Measurements from ENCODE around the gene MAP2K5. TPM values are rescaled to one million over a fixed set of nuclear protein-coding genes. Genes with fewer than 3 reads are reported as not detected.

Gene MAP2K5
- polyA plus RNA-seq, 2 of the 4 experiments (the other 2 are of a cell fraction) = 7.8 to 11.0 TPM

DNA sequence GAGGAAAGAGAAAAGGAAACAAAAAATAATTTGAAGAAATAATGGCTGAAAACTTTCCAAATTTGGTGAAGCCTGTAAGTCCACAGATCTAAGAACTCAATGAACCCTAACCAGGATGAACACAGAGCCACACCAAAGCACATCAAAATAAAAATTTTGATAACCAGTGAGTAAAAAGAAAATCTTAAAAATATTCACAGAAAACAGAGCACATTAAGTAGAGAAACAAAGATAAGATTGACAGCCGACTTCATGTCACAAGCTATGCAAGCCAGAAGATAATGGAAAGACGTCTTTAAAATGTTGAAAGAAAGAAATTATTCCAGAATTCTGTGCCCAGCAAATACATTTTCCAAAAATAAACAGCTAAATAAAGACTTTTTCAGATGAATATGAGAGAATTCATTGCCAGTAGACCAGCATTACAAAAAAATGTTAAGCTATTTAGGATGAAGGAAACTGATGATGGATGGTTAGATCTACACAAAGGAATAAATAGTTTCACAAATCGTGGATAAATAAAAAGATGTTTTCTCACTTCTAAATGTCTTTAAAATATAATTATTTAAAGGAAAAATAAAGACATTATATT lies 142.6 kb downstream of the MAP2K5 start:
- CTCF ChIA-PET = interaction anchor here (0.6 to 1.1 kb wide), 4 partner anchors 8 to 62 kb away, joined by 3 read pairs; no protein-coding TSS in a partner anchor
- ATAC-seq = no peak
- no peak overlapping the region for H3K27ac ChIP-seq
- H3K4me3 ChIP-seq = no peak overlapping the region
- TF ChIP-seq HOXB5 (CRISPR knock-in tag; IDR thresholded peaks at IDR 0.05) = 0 out of 2 replicates have a peak, but pooled peaks have one; percentile 14
- no peak for TF ChIP-seq MAZ (IDR thresholded peaks at IDR 0.05; ENCODE audit: borderline replicate concordance, low read depth, low read length)
- no peak for TF ChIP-seq CBX2 (IDR thresholded peaks at IDR 0.05; ENCODE audit: borderline replicate concordance, low read depth)
- TF ChIP-seq HEYL (CRISPR knock-in tag; IDR thresholded peaks at IDR 0.05) = 0 out of 2 replicates have a peak, but pooled peaks have one; percentile 2
- TF ChIP-seq KDM1A (IDR thresholded peaks at IDR 0.05; ENCODE audit: low read depth) = 0 out of 2 replicates have a peak, but pooled peaks have one; percentile 13
- TF ChIP-seq CBX8 (IDR thresholded peaks at IDR 0.05) = no peak
- TF ChIP-seq, protein P1, sequence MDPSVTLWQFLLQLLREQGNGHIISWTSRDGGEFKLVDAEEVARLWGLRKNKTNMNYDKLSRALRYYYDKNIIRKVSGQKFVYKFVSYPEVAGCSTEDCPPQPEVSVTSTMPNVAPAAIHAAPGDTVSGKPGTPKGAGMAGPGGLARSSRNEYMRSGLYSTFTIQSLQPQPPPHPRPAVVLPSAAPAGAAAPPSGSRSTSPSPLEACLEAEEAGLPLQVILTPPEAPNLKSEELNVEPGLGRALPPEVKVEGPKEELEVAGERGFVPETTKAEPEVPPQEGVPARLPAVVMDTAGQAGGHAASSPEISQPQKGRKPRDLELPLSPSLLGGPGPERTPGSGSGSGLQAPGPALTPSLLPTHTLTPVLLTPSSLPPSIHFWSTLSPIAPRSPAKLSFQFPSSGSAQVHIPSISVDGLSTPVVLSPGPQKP (IDR thresholded peaks at IDR 0.05; ENCODE audit: low read depth, low read length) = no peak
- TF ChIP-seq POLR2AphosphoS2 (conservative IDR thresholded peaks at IDR 0.05; ENCODE audit: low read length) = no peak
- TF ChIP-seq, protein P2, sequence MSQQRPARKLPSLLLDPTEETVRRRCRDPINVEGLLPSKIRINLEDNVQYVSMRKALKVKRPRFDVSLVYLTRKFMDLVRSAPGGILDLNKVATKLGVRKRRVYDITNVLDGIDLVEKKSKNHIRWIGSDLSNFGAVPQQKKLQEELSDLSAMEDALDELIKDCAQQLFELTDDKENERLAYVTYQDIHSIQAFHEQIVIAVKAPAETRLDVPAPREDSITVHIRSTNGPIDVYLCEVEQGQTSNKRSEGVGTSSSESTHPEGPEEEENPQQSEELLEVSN (IDR thresholded peaks at IDR 0.05; ENCODE audit: borderline replicate concordance, low read depth) = no peak
- H3K4me2 ChIP-seq = no peak overlapping the region
- peaks cover 5% of the 10 kb centered on the region; the same call in 2 of the 3 replicates for H3K4me1 ChIP-seq
- POLR2A ChIA-PET = no interaction called here
- DNase-seq (ENCODE audit: low read depth in 1 of 2, low spot score in 1 of 2) = peak in 1 of 2 experiments; percentile 77
- 41% methylated on average over 3 of the region's 3 CpGs for WGBS (ENCODE audit: missing lambda C conversion rate)
- H3K9me3 ChIP-seq = peaks cover 34% of the 10 kb centered on the region
- peak; percentile 91 for FAIRE-seq

DNA sequence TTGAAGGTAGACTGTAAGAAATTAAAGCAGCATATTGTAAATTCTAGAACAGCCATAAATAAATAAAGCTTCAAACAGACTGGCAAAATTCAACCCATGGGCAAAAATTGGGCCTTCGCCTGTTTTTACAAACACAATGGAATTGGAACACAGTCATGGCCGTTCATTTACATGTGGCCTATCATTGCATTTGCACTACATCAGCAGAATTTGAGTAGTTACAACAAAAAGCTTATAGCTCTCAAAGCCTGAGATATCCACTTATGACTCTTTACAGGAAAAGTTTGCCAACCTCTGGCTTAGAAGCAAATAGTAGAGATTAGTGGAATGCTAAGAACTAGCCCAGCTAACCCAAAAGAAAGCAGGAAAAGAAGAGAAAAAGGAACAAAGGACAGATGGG lies 143.2 kb downstream of the MAP2K5 start:
- ATAC-seq (no peak), DNase-seq (ENCODE audit: low read depth in 1 of 2, low spot score in 1 of 2) (no peak), FAIRE-seq (no peak)
- Histone ChIP-seq H3K4me3 (no peak overlapping the region), H3K4me2 (no peak overlapping the region), H3K4me1 (peaks cover 1% of the 10 kb centered on the region; the same call in 1 of the 3 replicates), H3K9me3 (peaks cover 34% of the 10 kb centered on the region), H3K27ac (no peak overlapping the region)
- WGBS (ENCODE audit: missing lambda C conversion rate) = 65% methylated on average over 2 of the region's 2 CpGs
- POLR2A ChIA-PET = no interaction called here
- CTCF ChIA-PET = interaction anchor here (0.8 to 1.1 kb wide), 3 partner anchors 9 to 26 kb away, joined by 3 read pairs; no protein-coding TSS in a partner anchor
- TF ChIP-seq CEBPB (IDR thresholded peaks at IDR 0.05) (no peak), ZFP36 (IDR thresholded peaks at IDR 0.05; ENCODE audit: borderline replicate concordance, partially characterized antibody) (no peak), NFE2L2 (conservative IDR thresholded peaks at IDR 0.05; ENCODE audit: low read length) (no peak), MAFK (IDR thresholded peaks at IDR 0.05; ENCODE audit: partially characterized antibody) (peak; percentile 71), FOXS1 (CRISPR knock-in tag; IDR thresholded peaks at IDR 0.05) (no peak)

DNA sequence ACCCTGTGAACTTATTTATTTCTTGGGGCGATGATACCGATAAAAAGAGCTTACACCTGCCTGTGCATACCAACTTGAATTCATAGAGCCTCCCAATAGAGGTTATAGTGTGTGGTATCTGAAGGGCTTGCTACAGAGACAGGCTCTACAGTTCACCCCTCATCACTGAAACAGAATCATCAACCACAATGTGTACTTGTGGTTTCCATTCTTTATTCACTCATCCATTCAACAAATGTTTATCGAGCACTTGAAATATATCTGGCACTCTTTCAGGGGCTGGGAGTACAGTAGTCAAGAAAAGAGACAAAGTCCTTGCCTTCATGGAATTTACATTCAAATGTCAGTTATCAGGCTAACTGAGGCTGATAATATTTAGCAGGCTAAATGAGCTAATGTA lies 148.4 kb downstream of the MAP2K5 start:
- Histone ChIP-seq H3K4me3 (no peak overlapping the region), H3K4me1 (no peaks in the 10 kb centered on the region), H3K4me2 (no peak overlapping the region), H3K9me3 (peaks cover 3% of the 10 kb centered on the region), H3K27ac (no peak overlapping the region)
- TF ChIP-seq CBX8 (IDR thresholded peaks at IDR 0.05) (no peak), TFCP2L1 (CRISPR knock-in tag; IDR thresholded peaks at IDR 0.05) (no peak), POLR2AphosphoS2 (conservative IDR thresholded peaks at IDR 0.05; ENCODE audit: low read length) (no peak), GATA3 (IDR thresholded peaks at IDR 0.05; ENCODE audit: borderline replicate concordance) (no peak), FOXS1 (CRISPR knock-in tag; IDR thresholded peaks at IDR 0.05) (no peak), CBX2 (IDR thresholded peaks at IDR 0.05; ENCODE audit: borderline replicate concordance, low read depth) (no peak), ZC3H11A (IDR thresholded peaks at IDR 0.05) (no peak)
- 74% methylated on average over 3 of the region's 3 CpGs for WGBS (ENCODE audit: missing lambda C conversion rate)
- no peak for FAIRE-seq
- DNase-seq (ENCODE audit: low read depth in 1 of 2, low spot score in 1 of 2) = no peak
- POLR2A ChIA-PET = no interaction called here
- ATAC-seq = no peak; a peak in 1 of 6 replicates
- CTCF ChIA-PET = no interaction called here

DNA sequence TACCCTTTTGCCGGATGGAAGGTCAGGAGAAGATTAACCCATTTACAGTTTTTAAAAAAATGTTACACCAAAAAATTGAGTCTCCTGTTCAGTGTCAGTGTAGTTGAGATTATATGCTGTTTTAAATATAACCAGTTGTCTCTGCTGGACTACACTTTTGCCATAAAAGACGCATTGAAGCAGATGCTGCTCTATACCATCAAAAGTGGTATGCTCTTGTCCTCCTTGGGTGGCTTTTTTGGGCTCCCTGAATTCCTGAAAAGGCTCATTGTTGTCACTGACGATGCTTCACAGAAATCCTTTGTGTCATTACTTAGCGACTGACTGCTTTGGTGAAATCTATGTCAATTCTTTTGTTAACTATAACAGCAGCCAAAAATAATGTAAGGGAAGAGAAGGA lies 148.9 kb downstream of the MAP2K5 start:
- Histone ChIP-seq H3K4me3 (no peak overlapping the region), H3K9me3 (no peaks in the 10 kb centered on the region), H3K4me1 (no peaks in the 10 kb centered on the region), H3K4me2 (no peak overlapping the region), H3K27ac (no peak overlapping the region)
- no peak for FAIRE-seq
- POLR2A ChIA-PET = no interaction called here
- 89% methylated on average over 4 of the region's 4 CpGs for WGBS (ENCODE audit: missing lambda C conversion rate)
- CTCF ChIA-PET = no interaction called here
- no peak for TF ChIP-seq HEYL (CRISPR knock-in tag; IDR thresholded peaks at IDR 0.05)
- TF ChIP-seq, protein P3, sequence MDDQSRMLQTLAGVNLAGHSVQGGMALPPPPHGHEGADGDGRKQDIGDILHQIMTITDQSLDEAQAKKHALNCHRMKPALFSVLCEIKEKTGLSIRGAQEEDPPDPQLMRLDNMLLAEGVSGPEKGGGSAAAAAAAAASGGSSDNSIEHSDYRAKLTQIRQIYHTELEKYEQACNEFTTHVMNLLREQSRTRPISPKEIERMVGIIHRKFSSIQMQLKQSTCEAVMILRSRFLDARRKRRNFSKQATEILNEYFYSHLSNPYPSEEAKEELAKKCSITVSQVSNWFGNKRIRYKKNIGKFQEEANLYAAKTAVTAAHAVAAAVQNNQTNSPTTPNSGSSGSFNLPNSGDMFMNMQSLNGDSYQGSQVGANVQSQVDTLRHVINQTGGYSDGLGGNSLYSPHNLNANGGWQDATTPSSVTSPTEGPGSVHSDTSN (IDR thresholded peaks at IDR 0.05) = no peak
- TF ChIP-seq CBX2 (IDR thresholded peaks at IDR 0.05; ENCODE audit: borderline replicate concordance, low read depth) = no peak
- ATAC-seq = no peak
- no peak for DNase-seq (ENCODE audit: low read depth in 1 of 2, low spot score in 1 of 2)
